ENCODE results near the gene SCAMP1.

The SCAMP1 gene

GRCh38 chr5:78471896-78472295 is 111.5 kb downstream of the SCAMP1 start:
- Histone ChIP-seq H3K27ac (no peak overlapping the region), H3K27me3 (replicated peaks) (no peaks in the 10 kb centered on the region), H3K4me3 (ENCODE audit: low read depth, low read length) (no peak overlapping the region), H3K36me3 (replicated peaks) (no peaks in the 10 kb centered on the region)
- DNase-seq, result no peak
- TF ChIP-seq, protein P1, sequence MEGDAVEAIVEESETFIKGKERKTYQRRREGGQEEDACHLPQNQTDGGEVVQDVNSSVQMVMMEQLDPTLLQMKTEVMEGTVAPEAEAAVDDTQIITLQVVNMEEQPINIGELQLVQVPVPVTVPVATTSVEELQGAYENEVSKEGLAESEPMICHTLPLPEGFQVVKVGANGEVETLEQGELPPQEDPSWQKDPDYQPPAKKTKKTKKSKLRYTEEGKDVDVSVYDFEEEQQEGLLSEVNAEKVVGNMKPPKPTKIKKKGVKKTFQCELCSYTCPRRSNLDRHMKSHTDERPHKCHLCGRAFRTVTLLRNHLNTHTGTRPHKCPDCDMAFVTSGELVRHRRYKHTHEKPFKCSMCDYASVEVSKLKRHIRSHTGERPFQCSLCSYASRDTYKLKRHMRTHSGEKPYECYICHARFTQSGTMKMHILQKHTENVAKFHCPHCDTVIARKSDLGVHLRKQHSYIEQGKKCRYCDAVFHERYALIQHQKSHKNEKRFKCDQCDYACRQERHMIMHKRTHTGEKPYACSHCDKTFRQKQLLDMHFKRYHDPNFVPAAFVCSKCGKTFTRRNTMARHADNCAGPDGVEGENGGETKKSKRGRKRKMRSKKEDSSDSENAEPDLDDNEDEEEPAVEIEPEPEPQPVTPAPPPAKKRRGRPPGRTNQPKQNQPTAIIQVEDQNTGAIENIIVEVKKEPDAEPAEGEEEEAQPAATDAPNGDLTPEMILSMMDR (IDR thresholded peaks at IDR 0.05; ENCODE audit: low read depth, low read length, missing control alignments), result no peak
- in situ Hi-C loops (cut with HindIII; ENCODE audit: low pct_ligation_motif_present, low sequenced_read_pairs), result no loop called here

GRCh38 chr5:78472469-78473106 is 112.2 kb downstream of the SCAMP1 start:
- no peaks in the 10 kb centered on the region for H3K36me3 ChIP-seq (replicated peaks)
- no peaks in the 10 kb centered on the region for H3K27me3 ChIP-seq (replicated peaks)
- H3K4me3 ChIP-seq (ENCODE audit: low read depth, low read length), result no peak overlapping the region
- H3K27ac ChIP-seq, result peak overlapping the region; percentile 24
- TF ChIP-seq, protein P1 (IDR thresholded peaks at IDR 0.05; ENCODE audit: low read depth, low read length, missing control alignments), result peak; percentile 9
- in situ Hi-C loops (cut with HindIII; ENCODE audit: low pct_ligation_motif_present, low sequenced_read_pairs), result no loop called here
- no peak for DNase-seq

DNA sequence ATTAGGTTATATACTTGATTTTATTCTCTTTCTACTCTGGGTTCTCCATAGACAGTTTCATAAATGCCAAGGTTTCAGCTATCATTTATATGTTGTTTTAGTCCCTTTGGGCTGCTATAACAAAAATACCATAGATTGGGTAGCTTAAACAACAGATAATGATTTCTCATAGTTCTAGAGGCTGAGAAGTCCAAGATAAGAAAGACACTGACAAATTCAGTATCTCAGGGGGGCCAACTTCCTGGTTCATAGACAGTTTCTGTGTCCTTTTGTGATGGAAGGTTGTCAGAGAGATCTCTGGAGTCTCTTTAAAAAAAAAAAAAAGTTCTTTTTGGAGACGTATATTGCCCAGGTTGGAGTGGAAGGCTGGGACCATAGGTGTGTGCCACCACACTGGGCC is 113.3 kb downstream of the SCAMP1 start:
- no peak for DNase-seq
- Histone ChIP-seq H3K36me3 (replicated peaks) (no peaks in the 10 kb centered on the region), H3K27me3 (replicated peaks) (no peaks in the 10 kb centered on the region), H3K27ac (no peak overlapping the region), H3K4me3 (ENCODE audit: low read depth, low read length) (no peak overlapping the region)
- in situ Hi-C loops (cut with HindIII; ENCODE audit: low pct_ligation_motif_present, low sequenced_read_pairs), result no loop called here
- TF ChIP-seq, protein P1 (IDR thresholded peaks at IDR 0.05; ENCODE audit: low read depth, low read length, missing control alignments), result no peak

DNA sequence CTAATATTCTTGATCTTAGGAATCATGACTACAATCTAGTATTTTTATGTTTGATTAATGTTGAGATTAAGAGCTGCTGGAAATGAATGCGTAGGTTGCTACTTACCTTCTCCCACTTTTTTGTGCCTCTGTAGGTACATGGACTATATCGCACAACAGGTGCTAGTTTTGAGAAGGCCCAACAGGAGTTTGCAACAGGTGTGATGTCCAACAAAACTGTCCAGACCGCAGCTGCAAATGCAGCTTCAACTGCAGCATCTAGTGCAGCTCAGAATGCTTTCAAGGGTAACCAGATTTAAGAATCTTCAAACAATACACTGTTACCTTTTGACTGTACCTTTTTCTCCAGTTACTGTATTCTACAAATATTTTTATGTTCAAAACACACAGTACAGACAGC is 115.0 kb downstream of the SCAMP1 start:
- DNase-seq, result no peak
- H3K36me3 ChIP-seq (replicated peaks), result no peaks in the 10 kb centered on the region
- in situ Hi-C loops (cut with HindIII; ENCODE audit: low pct_ligation_motif_present, low sequenced_read_pairs), result no loop called here
- no peaks in the 10 kb centered on the region for H3K27me3 ChIP-seq (replicated peaks)
- no peak overlapping the region for H3K27ac ChIP-seq
- TF ChIP-seq, protein P1 (IDR thresholded peaks at IDR 0.05; ENCODE audit: low read depth, low read length, missing control alignments), result no peak
- H3K4me3 ChIP-seq (ENCODE audit: low read depth, low read length), result no peak overlapping the region

DNA sequence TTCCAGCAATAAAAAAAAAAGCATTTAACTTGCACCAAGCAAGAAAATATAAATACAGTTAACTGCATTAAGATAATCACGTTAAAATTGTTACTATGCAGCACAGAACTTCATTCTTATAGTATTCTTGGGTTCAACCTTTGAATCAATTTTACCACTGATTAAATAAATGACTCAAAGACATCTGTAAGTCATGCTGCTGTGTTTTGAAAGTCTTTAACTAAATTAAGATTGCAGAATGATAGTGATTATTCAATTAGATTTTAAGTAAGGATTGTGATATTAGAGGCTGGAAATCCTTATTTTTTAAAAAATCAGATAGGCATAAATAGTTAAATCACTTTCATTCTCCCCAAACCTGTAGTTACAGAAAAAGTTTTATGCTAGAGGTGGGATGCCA is 116.4 kb downstream of the SCAMP1 start:
- Histone ChIP-seq H3K36me3 (replicated peaks) (no peaks in the 10 kb centered on the region), H3K27me3 (replicated peaks) (no peaks in the 10 kb centered on the region), H3K4me3 (ENCODE audit: low read depth, low read length) (no peak overlapping the region), H3K27ac (no peak overlapping the region)
- TF ChIP-seq, protein P1 (IDR thresholded peaks at IDR 0.05; ENCODE audit: low read depth, low read length, missing control alignments), result no peak
- in situ Hi-C loops (cut with HindIII; ENCODE audit: low pct_ligation_motif_present, low sequenced_read_pairs), result no loop called here
- no peak for DNase-seq

DNA sequence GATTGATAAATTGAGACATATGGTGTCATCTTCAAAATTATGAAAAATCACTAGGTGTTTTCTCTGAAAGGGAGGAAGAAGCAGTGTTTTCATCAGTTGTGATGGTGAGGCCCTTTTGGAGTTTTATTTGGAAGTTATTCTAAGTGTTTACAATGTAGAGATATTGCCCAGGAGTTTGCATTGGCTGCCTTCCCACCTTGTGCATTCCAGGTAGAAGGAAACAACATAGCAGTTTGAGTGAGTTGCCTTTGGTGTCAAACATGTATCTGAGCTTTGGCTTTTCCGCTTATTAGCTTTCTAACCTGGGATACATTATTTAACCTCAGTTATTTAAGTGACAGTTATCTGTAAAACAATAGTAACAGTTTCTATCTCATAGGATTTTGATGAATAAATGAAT is 122.5 kb downstream of the SCAMP1 start:
- in situ Hi-C loops (cut with HindIII; ENCODE audit: low pct_ligation_motif_present, low sequenced_read_pairs), result no loop called here
- no peak overlapping the region for H3K4me3 ChIP-seq (ENCODE audit: low read depth, low read length)
- H3K36me3 ChIP-seq (replicated peaks), result peaks cover 16% of the 10 kb centered on the region
- TF ChIP-seq, protein P1 (IDR thresholded peaks at IDR 0.05; ENCODE audit: low read depth, low read length, missing control alignments), result no peak
- no peak for DNase-seq
- no peak overlapping the region for H3K27ac ChIP-seq
- no peaks in the 10 kb centered on the region for H3K27me3 ChIP-seq (replicated peaks)
